Parathyroid adenoma (tissue), 2 donors: ENCODE data around the gene SINHCAF.

ENCODE experiments used
- H2AFZ ChIP-seq: fragments of 300-600 bp; sonication (generic); one replicate; pipeline ENCODE4 v1.7.0; 2017; ENCODE audit warnings: antibody characterized with exemption, mild to moderate bottlenecking
- H3K27ac ChIP-seq: fragments of 300-600 bp; sonication (generic); one replicate; pipeline ENCODE4 v1.7.0; 2017
- H3K27me3 ChIP-seq: fragments of 300-600 bp; sonication (generic); one replicate; pipeline ENCODE4 v1.7.0; 2017; ENCODE audit warnings: low read length; ENCODE audit not compliant: control insufficient read depth, insufficient read depth
- H3K36me3 ChIP-seq: fragments of 300-600 bp; sonication (generic); one replicate; pipeline ENCODE4 v1.7.0; 2017; ENCODE audit warnings: low read length; ENCODE audit not compliant: control insufficient read depth, insufficient read depth
- H3K4me1 ChIP-seq: fragments of 300-600 bp; sonication (generic); one replicate; pipeline ENCODE4 v1.7.0; 2017; ENCODE audit warnings: control low read depth
- H3K4me2 ChIP-seq: fragments of 300-600 bp; sonication (generic); one replicate; pipeline ENCODE4 v1.7.0; 2017; ENCODE audit warnings: low read length
- H3K4me3 ChIP-seq: fragments of 300-600 bp; sonication (generic); one replicate; pipeline ENCODE4 v1.7.0; 2017; ENCODE audit warnings: low read depth, low read length
- H3K79me2 ChIP-seq: fragments of 300-600 bp; sonication (generic); one replicate; pipeline ENCODE4 v1.7.0; 2017; ENCODE audit warnings: control low read depth
- H3K9ac ChIP-seq: fragments of 300-600 bp; sonication (generic); one replicate; pipeline ENCODE4 v1.7.0; 2017; ENCODE audit warnings: mild to moderate bottlenecking
- H3K9me3 ChIP-seq: fragments of 300-600 bp; sonication (generic); one replicate; pipeline ENCODE4 v1.7.0; 2017; ENCODE audit warnings: low read length; ENCODE audit not compliant: control insufficient read depth
- CTCF ChIP-seq: fragments of 300-600 bp; sonication (generic); IDR thresholded peaks from one replicate; pipeline ENCODE4 v1.7.0; 2017; ENCODE audit warnings: antibody characterized with exemption, mild to moderate bottlenecking
- donor health status: primary hyperparathyroidism.

The SINHCAF gene

GRCh38 chr12:31369712-31370521 is 44.0 kb upstream of the SINHCAF start:
- TF ChIP-seq CTCF: no peak

GRCh38 chr12:31368666-31369361 is 42.9 kb upstream of the SINHCAF start:
- H3K9ac ChIP-seq: no peak overlapping the region
- no peak overlapping the region for H3K27ac ChIP-seq
- H3K4me1 ChIP-seq: peaks cover 3% of the 10 kb centered on the region
- H3K79me2 ChIP-seq: no peaks in the 10 kb centered on the region
- no peak overlapping the region for H3K4me2 ChIP-seq
- TF ChIP-seq CTCF: no peak
- H2AFZ ChIP-seq: peak overlapping the region; percentile 54
- no peak overlapping the region for H3K4me3 ChIP-seq
- H3K36me3 ChIP-seq: no peaks in the 10 kb centered on the region
- H3K27me3 ChIP-seq: no peaks in the 10 kb centered on the region
- H3K9me3 ChIP-seq: no peaks in the 10 kb centered on the region

More at GRCh38 chr12:31369712-31370521, 44.0 kb upstream of the SINHCAF start:
- H3K4me2 ChIP-seq: peak overlapping the region; percentile 64
- H3K27me3 ChIP-seq: no peaks in the 10 kb centered on the region
- H3K9ac ChIP-seq: no peak overlapping the region
- no peaks in the 10 kb centered on the region for H3K36me3 ChIP-seq
- no peak overlapping the region for H3K27ac ChIP-seq
- H2AFZ ChIP-seq: peak overlapping the region; percentile 64
- peak overlapping the region; percentile 45 for H3K4me3 ChIP-seq
- peaks cover 3% of the 10 kb centered on the region for H3K4me1 ChIP-seq
- no peaks in the 10 kb centered on the region for H3K79me2 ChIP-seq
- H3K9me3 ChIP-seq: no peaks in the 10 kb centered on the region

GRCh38 chr12:31366104-31366621 is 40.2 kb upstream of the SINHCAF start:
- Histone ChIP-seq H3K27me3 (no peaks in the 10 kb centered on the region), H3K9me3 (no peaks in the 10 kb centered on the region), H3K9ac (no peak overlapping the region), H2AFZ (no peak overlapping the region), H3K36me3 (no peaks in the 10 kb centered on the region), H3K4me2 (no peak overlapping the region), H3K27ac (no peak overlapping the region), H3K79me2 (no peaks in the 10 kb centered on the region), H3K4me1 (peaks cover 3% of the 10 kb centered on the region), H3K4me3 (no peak overlapping the region)
- TF ChIP-seq CTCF: no peak

GRCh38 chr12:31363831-31364230 is 37.9 kb upstream of the SINHCAF start:
- H3K9ac ChIP-seq: no peak overlapping the region
- no peaks in the 10 kb centered on the region for H3K27me3 ChIP-seq
- peak overlapping the region; percentile 17 for H2AFZ ChIP-seq
- no peaks in the 10 kb centered on the region for H3K36me3 ChIP-seq
- H3K4me3 ChIP-seq: no peak overlapping the region
- H3K79me2 ChIP-seq: no peaks in the 10 kb centered on the region
- H3K4me1 ChIP-seq: no peaks in the 10 kb centered on the region
- H3K9me3 ChIP-seq: no peaks in the 10 kb centered on the region
- no peak overlapping the region for H3K4me2 ChIP-seq
- no peak overlapping the region for H3K27ac ChIP-seq
- TF ChIP-seq CTCF: no peak
